Lower leg skin (tissue), 4 donors: Measurements from ENCODE around the gene TAP1. TPM values are rescaled to one million over a fixed set of nuclear protein-coding genes. Genes with fewer than 3 reads are reported as not detected.

Experiments
- DNase-seq, 2 donors: peaks; one replicate each; pipeline ENCODE4 v3.0.0-alpha.2; 2019; ENCODE audit warnings: low spot score in 2 of 2
- H3K4me3 ChIP-seq: fragments of 200-600 bp; sonication (generic); 2 replicates; pipeline ENCODE4 v1.5.1; 2017; ENCODE audit warnings: mild to moderate bottlenecking, low read depth; ENCODE audit not compliant: poor library complexity, severe bottlenecking
- POLR2A ChIP-seq, 2 donors: fragments of 450-650 bp; IDR thresholded peaks; one replicate each; pipeline ENCODE4 v1.6.1; 2016 to 2017; ENCODE audit warnings: antibody characterized with exemption in 2 of 2, mild to moderate bottlenecking in 1 of 2, moderate library complexity in 1 of 2
- WGBS, 2 donors: methylation state at CpG; one replicate each; pipeline ENCODE4 v1.1.5; 2018; 5-methylcytosine and 5-hydroxymethylcytosine counted together
- intact Hi-C: fragments of 100-400 bp; cut with DNase I; formaldehyde crosslinking; loops from one replicate; pipeline ENCODE4 v1.15.0; 2023; ENCODE audit warnings: low total_unique reads
- total RNA-seq, 4 donors: library from RNA; depleted of rRNA; stranded (reverse); fragments of >200 nt; gene quantifications; one replicate each; pipeline ENCODE4 v1.1.0, GENCODE V29; 2016
- TF ChIP-seq, protein P1 (sequence below), 3 donors: fragments of 450-650 bp; IDR thresholded peaks; one replicate each; pipeline ENCODE4 v1.5.1; 2016; ENCODE audit warnings: antibody characterized with exemption in 3 of 3, mild to moderate bottlenecking in 3 of 3, moderate library complexity in 2 of 3

Gene TAP1
- total RNA-seq, 4 donors from 2014 or later = 90.7 to 113 (median 105) TPM

DNA sequence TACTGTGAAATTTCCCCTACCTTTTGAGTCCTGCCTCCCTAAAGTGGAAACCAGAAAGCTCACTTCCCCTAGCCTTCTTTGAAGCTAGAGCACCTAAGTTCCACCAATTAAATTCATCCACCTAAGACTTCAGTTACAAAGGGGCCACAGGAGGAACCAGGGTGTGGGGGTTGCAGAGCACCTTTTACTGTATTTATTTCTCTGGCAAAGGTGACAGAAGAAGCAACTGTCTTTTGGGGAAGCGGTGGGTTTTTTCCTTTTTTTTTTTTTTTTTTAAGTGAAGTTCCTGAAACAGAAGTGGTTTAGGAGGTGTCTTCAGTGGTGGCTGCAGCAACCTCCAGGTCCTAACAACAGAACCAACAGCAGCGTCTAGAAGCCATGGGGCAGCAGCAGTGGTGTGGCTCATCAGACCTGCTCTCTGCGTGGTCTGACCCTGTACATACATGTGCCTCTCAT lies 13.5 kb upstream of the TAP1 start:
- intact Hi-C loops = no loop called here
- DNase-seq = no peak
- no peak overlapping the region for H3K4me3 ChIP-seq
- TF ChIP-seq, protein P1, sequence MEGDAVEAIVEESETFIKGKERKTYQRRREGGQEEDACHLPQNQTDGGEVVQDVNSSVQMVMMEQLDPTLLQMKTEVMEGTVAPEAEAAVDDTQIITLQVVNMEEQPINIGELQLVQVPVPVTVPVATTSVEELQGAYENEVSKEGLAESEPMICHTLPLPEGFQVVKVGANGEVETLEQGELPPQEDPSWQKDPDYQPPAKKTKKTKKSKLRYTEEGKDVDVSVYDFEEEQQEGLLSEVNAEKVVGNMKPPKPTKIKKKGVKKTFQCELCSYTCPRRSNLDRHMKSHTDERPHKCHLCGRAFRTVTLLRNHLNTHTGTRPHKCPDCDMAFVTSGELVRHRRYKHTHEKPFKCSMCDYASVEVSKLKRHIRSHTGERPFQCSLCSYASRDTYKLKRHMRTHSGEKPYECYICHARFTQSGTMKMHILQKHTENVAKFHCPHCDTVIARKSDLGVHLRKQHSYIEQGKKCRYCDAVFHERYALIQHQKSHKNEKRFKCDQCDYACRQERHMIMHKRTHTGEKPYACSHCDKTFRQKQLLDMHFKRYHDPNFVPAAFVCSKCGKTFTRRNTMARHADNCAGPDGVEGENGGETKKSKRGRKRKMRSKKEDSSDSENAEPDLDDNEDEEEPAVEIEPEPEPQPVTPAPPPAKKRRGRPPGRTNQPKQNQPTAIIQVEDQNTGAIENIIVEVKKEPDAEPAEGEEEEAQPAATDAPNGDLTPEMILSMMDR (IDR thresholded peaks at IDR 0.05) = no peak
- TF ChIP-seq POLR2A (IDR thresholded peaks at IDR 0.05) = no peak
- WGBS, 2 donors = 70 to 82% methylated on average over 3 of the region's 3 CpGs

DNA sequence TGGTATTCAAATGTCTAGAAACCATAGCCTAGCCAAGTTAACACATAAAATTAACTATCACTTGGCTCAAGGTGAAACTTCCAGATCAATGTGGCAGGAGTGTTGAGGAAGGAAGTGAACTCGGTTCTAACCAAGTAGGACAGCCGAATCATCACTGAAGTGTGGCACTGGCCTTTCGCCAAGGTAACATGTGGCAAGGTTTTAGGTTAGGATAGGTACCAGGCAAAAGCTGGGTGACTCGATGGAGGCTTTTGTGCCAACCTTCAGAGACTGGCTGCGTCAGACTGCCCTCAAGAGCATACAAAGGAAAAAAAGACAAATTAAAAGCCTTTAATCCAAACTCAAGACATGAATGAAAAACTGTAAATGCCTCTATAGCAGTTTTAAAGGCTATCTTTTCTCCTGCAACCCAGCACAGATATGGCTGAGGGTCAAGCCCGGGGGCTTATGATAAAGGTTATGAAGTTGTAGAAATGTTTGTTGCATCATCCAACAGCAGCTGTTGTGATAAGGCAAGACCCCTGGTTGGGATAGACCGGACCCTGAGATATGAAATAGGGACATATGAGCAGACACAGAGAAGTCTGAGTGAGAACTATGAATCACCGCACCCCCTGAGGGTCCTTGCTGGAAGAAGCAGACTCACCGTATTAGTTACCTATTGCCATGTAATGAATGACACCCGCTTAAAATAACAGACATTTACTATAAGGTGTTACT lies 12.4 kb upstream of the TAP1 start:
- intact Hi-C loops = no loop called here
- TF ChIP-seq, protein P1 (IDR thresholded peaks at IDR 0.05) = no peak
- no peak for TF ChIP-seq POLR2A (IDR thresholded peaks at IDR 0.05)
- DNase-seq = no peak
- H3K4me3 ChIP-seq = no peak overlapping the region
- WGBS, 2 donors = 63% methylated on average over 10 of the region's 10 CpGs

DNA sequence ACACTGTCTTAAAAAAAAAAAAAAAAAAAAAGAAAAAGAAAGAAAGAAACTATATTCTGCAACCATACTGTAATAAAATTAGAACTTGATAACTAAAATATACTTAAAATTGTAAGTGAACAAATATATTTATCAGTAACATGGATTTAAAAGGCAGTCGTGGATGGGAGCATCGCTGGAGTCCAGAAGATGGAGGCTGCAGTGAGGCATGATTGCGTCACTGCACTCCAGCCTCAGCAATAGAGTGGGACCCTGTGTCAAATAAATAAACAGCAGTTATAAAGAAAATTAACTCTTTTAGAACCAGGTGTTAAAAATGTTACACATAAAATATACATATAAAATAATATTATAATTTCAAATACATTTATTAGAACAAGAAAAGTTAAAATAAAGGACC lies 9.2 kb upstream of the TAP1 start:
- TF ChIP-seq POLR2A (IDR thresholded peaks at IDR 0.05) = no peak
- TF ChIP-seq, protein P1 (IDR thresholded peaks at IDR 0.05) = no peak
- intact Hi-C loops = no loop called here
- WGBS, 2 donors = 88% methylated on average over 3 of the region's 3 CpGs

DNA sequence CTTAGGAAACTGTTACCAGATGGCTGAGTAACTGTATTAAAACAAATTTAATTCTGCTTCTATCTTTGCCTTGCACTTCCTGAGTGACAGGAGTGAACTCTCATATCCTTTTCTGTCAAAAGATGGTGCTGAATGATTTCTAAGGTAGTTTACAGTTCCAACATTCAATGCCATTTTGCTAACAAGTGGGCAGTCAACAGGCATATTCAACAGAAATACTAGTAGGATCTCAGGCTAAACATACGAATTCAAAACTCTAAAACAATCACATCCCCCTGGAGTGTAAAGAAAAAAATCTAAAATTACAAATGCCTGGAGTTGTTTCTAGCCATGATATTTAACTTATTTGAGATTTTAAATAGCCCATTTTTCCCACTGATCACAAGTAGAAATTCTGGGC lies 7.2 kb upstream of the TAP1 start:
- intact Hi-C loops = no loop called here
- no peak for DNase-seq
- H3K4me3 ChIP-seq = no peak overlapping the region
- 69 to 76% methylated on average over 1 of the region's 1 CpG for WGBS, 2 donors
- no peak for TF ChIP-seq POLR2A (IDR thresholded peaks at IDR 0.05)
- TF ChIP-seq, protein P1 (IDR thresholded peaks at IDR 0.05) = no peak

More for the DNA sequence above, 9.2 kb upstream of the TAP1 start:
- no peak overlapping the region for H3K4me3 ChIP-seq
- no peak for DNase-seq

DNA sequence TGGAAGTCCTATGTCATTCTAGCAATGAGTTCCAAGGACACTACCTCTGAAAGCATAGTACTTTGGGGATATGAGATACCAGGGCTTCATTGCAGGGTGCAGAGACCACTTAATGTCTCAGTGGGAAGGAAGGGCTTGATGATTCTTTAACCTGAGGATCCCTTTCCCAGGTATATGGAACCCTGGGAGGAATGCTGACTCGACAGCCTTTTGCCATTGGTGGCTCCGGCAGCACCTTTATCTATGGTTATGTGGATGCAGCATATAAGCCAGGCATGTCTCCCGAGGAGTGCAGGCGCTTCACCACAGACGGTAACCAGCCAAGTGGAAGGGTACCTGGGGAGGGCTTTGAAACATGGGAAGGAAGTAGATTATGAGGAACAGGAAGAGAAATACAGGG lies 4.7 kb upstream of the TAP1 start:
- intact Hi-C loops = no loop called here
- TF ChIP-seq, protein P1 (IDR thresholded peaks at IDR 0.05) = no peak
- no peak for TF ChIP-seq POLR2A (IDR thresholded peaks at IDR 0.05)
- 91 to 92% methylated on average over 5 of the region's 5 CpGs for WGBS, 2 donors
- DNase-seq = no peak
- H3K4me3 ChIP-seq = no peak overlapping the region
